Left renal pelvis (tissue), 4 donors: ENCODE measurements around the gene IL17RB. TPM values are rescaled to one million over a fixed set of nuclear protein-coding genes. Genes with fewer than 3 reads are reported as not detected.

Experiments used
- DNase-seq, 4 donors: peaks; one replicate each; pipeline ENCODE4 v3.0.0-alpha.2; 2013; ENCODE audit warnings: low read depth in 4 of 4, low spot score in 3 of 4
- polyA plus RNA-seq, 4 donors: library from polyadenylated mRNA; unstranded; fragments of 120-200 nt; gene quantifications; one replicate each; pipeline ENCODE4 v1.2.1, GENCODE V29; 2013; ENCODE audit not compliant: insufficient read length in 4 of 4

Gene IL17RB
- polyA plus RNA-seq, 4 donors, result 8.4 to 18.8 (median 14.2) TPM

GRCh38 chr3:53900666-53901331, 54.4 kb downstream of the IL17RB start:
- DNase-seq, result no peak

GRCh38 chr3:53902067-53902466, 55.7 kb downstream of the IL17RB start:
- no peak for DNase-seq

DNA sequence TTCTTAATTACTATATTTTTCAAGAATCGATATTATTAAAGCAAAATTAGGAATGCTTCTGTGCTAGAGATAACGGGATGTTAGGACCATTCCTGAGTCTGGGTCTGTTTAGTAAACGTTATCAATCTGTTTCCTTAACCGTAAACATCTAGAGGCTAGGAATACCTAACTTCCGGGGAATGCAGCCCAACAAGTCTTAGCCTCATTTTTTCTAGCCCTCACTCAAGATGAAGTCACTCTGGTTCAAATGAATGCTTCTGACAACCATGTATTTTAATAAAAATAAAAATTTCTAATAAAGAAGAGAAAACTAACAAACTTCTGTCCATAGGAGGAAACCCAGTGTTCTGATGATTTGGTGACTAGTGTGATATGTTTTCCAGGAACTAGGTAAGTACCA, 56.3 kb downstream of the IL17RB start:
- DNase-seq, result no peak

DNA sequence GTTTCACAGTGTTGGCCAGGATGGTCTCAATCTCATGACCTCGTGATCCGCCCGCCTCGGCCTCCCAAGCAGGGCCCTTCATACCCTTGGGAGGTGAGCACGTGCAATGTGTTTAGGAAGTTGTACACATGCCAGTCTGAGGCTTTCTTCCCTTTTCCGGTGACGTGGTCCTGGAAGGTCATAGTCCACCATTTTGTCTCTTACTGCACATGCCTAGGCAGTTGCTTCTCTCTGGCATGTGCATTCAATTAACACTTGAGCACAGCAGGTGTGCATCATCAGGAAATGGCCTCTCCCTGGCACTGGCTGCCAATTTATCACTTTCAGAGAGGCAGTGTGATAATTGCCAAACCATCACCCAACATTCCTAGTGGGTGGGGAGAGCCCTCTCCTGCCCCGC, 67.0 kb downstream of the IL17RB start:
- no peak for DNase-seq

Other genes starting within 250 kb of the IL17RB start
- gene CHDH, start 149 bp upstream of the IL17RB start, polyA plus RNA-seq, result 1 to 10 TPM; 2.4 to 10.0 (median 6.7) TPM
- gene ACTR8, start 35.6 kb downstream of the IL17RB start, polyA plus RNA-seq, result 10 to 100 TPM; 27.8 to 47.4 (median 41.1) TPM
- gene SELENOK, start 45.3 kb downstream of the IL17RB start, polyA plus RNA-seq, result 10 to 100 TPM; 61.9 to 85.7 (median 75.6) TPM